A549 (cell line): ENCODE data around the gene PHACTR2.
"Not testable (repeated sequence)": the region's sequence is repeated elsewhere in the genome, so short reads cannot be mapped to it uniquely, and the experiment has no call there.

Experiments used
- BHLHE40 ChIP-seq: IDR thresholded peaks from 2 replicates; pipeline ENCODE4 v1.6.1; 2012; ENCODE audit warnings: low read depth, low read length, inconsistent platforms
- CHD2 ChIP-seq: fragments of 150-350 bp; IDR thresholded peaks from 2 replicates; pipeline ENCODE4 v1.6.1; 2014; ENCODE audit warnings: low read length; ENCODE audit not compliant: partially characterized antibody
- EP300 ChIP-seq, 2 experiments: fragments of >200 bp; sonication (Bioruptor Twin); formaldehyde crosslinking; IDR thresholded peaks; 2 replicates in 1 of 2; 3 replicates in 1 of 2; pipeline ENCODE4 v1.6.1; 2016 to 2017
- HDAC2 ChIP-seq: fragments of 200-600 bp; sonication (generic); IDR thresholded peaks from 2 replicates; pipeline ENCODE4 v1.6.1; 2016
- MAFK ChIP-seq: fragments of 450-650 bp; IDR thresholded peaks from 2 replicates; pipeline ENCODE4 v1.6.1; 2014; ENCODE audit not compliant: partially characterized antibody
- MAZ ChIP-seq: fragments of 150-350 bp; IDR thresholded peaks from 2 replicates; pipeline ENCODE4 v1.6.1; 2014; ENCODE audit warnings: antibody characterized with exemption, low read depth, low read length, borderline replicate concordance
- MYC ChIP-seq: IDR thresholded peaks from 2 replicates; pipeline ENCODE4 v1.6.1; 2012; ENCODE audit warnings: mild to moderate bottlenecking, inconsistent platforms, low read length, improper control_type of control experiment, borderline replicate concordance
- POLR2A ChIP-seq: IDR thresholded peaks from 2 replicates; pipeline ENCODE4 v1.6.1; 2012; ENCODE audit warnings: mild to moderate bottlenecking, low read length
- POLR2AphosphoS2 ChIP-seq: conservative IDR thresholded peaks from 2 replicates; pipeline ENCODE4 v1.6.1; 2012; ENCODE audit warnings: low read length, improper control_type of control experiment, inconsistent platforms
- RAD21 ChIP-seq, 2 experiments: fragments of >200 bp in 1 of 2; sonication (Bioruptor Twin) in 1 of 2; formaldehyde crosslinking in 1 of 2; IDR thresholded peaks in 1 of 2; conservative IDR thresholded peaks in 1 of 2; 2 replicates in 1 of 2; 3 replicates in 1 of 2; pipeline ENCODE4 v1.6.1; 2012 to 2018; ENCODE audit warnings: inconsistent platforms in 1 of 2
- SMC3 ChIP-seq: fragments of >200 bp; sonication (Bioruptor Twin); formaldehyde crosslinking; IDR thresholded peaks from 3 replicates; pipeline ENCODE4 v1.6.1; 2018; ENCODE audit warnings: inconsistent platforms
- TF ChIP-seq, protein P1 (sequence below): fragments of >200 bp; sonication (Bioruptor Twin); formaldehyde crosslinking; IDR thresholded peaks from 3 replicates; pipeline ENCODE4 v1.5.1; 2016
- TF ChIP-seq, protein P2 (sequence below): fragments of 200-600 bp; sonication (generic); IDR thresholded peaks from 2 replicates; pipeline ENCODE4 v1.6.1; 2016; ENCODE audit warnings: antibody characterized with exemption, mild to moderate bottlenecking, moderate library complexity

DNA sequence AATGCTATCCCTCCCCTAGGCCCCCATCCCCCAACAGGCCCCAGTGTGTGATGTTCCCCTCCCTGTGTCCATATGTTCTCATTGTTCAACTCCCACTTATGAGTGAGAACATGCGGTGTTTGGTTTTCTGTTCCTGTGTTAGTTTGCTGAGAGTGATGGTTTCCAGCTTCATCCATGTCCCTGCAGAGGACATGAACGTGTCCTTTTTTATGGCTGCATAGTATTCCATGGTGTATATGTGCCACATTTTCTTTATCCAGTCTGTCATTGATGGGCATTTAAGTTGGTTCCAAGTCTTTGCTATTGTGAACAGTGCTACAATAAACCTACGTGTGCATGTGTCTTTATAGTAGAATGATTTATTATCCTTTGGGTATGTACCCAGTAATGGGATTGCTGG lies 173.9 kb downstream of the PHACTR2 start:
- not testable (repeated sequence) for TF ChIP-seq POLR2A; CHD2; RAD21 (conservative IDR thresholded peaks at IDR 0.05 in 1 of 2, IDR thresholded peaks at IDR 0.05 in 1 of 2); POLR2AphosphoS2; EP300 (IDR thresholded peaks at IDR 0.05); BHLHE40; MAZ; MAFK; HDAC2; MYC; SMC3
- TF ChIP-seq, protein P1, sequence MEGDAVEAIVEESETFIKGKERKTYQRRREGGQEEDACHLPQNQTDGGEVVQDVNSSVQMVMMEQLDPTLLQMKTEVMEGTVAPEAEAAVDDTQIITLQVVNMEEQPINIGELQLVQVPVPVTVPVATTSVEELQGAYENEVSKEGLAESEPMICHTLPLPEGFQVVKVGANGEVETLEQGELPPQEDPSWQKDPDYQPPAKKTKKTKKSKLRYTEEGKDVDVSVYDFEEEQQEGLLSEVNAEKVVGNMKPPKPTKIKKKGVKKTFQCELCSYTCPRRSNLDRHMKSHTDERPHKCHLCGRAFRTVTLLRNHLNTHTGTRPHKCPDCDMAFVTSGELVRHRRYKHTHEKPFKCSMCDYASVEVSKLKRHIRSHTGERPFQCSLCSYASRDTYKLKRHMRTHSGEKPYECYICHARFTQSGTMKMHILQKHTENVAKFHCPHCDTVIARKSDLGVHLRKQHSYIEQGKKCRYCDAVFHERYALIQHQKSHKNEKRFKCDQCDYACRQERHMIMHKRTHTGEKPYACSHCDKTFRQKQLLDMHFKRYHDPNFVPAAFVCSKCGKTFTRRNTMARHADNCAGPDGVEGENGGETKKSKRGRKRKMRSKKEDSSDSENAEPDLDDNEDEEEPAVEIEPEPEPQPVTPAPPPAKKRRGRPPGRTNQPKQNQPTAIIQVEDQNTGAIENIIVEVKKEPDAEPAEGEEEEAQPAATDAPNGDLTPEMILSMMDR: not testable (repeated sequence)
- TF ChIP-seq, protein P2, sequence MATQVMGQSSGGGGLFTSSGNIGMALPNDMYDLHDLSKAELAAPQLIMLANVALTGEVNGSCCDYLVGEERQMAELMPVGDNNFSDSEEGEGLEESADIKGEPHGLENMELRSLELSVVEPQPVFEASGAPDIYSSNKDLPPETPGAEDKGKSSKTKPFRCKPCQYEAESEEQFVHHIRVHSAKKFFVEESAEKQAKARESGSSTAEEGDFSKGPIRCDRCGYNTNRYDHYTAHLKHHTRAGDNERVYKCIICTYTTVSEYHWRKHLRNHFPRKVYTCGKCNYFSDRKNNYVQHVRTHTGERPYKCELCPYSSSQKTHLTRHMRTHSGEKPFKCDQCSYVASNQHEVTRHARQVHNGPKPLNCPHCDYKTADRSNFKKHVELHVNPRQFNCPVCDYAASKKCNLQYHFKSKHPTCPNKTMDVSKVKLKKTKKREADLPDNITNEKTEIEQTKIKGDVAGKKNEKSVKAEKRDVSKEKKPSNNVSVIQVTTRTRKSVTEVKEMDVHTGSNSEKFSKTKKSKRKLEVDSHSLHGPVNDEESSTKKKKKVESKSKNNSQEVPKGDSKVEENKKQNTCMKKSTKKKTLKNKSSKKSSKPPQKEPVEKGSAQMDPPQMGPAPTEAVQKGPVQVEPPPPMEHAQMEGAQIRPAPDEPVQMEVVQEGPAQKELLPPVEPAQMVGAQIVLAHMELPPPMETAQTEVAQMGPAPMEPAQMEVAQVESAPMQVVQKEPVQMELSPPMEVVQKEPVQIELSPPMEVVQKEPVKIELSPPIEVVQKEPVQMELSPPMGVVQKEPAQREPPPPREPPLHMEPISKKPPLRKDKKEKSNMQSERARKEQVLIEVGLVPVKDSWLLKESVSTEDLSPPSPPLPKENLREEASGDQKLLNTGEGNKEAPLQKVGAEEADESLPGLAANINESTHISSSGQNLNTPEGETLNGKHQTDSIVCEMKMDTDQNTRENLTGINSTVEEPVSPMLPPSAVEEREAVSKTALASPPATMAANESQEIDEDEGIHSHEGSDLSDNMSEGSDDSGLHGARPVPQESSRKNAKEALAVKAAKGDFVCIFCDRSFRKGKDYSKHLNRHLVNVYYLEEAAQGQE: not testable (repeated sequence)
